Stimulated activated CD4-positive, alpha-beta T cell treated with anti-CD3 and anti-CD28 coated beads, Interleukin-15, amount 100 ng/mL, for 1 hour (primary cell): ENCODE results near the gene MACROD1.

ENCODE experiments used
- DNase-seq, 2 donors: peaks; one replicate each; pipeline ENCODE4 v3.0.0-alpha.2; 2020; ENCODE audit warnings: low read depth in 1 of 2, low spot score in 1 of 2

The MACROD1 gene

GRCh38 chr11:64019106-64020037 is 146.5 kb downstream of the MACROD1 start:
- no peak for DNase-seq

- no peak for DNase-seq
Measured at GRCh38 chr11:64018310-64018709, 147.6 kb downstream of the MACROD1 start.

- DNase-seq = no peak
Measured at GRCh38 chr11:64017945-64018224, 148.0 kb downstream of the MACROD1 start.

DNA sequence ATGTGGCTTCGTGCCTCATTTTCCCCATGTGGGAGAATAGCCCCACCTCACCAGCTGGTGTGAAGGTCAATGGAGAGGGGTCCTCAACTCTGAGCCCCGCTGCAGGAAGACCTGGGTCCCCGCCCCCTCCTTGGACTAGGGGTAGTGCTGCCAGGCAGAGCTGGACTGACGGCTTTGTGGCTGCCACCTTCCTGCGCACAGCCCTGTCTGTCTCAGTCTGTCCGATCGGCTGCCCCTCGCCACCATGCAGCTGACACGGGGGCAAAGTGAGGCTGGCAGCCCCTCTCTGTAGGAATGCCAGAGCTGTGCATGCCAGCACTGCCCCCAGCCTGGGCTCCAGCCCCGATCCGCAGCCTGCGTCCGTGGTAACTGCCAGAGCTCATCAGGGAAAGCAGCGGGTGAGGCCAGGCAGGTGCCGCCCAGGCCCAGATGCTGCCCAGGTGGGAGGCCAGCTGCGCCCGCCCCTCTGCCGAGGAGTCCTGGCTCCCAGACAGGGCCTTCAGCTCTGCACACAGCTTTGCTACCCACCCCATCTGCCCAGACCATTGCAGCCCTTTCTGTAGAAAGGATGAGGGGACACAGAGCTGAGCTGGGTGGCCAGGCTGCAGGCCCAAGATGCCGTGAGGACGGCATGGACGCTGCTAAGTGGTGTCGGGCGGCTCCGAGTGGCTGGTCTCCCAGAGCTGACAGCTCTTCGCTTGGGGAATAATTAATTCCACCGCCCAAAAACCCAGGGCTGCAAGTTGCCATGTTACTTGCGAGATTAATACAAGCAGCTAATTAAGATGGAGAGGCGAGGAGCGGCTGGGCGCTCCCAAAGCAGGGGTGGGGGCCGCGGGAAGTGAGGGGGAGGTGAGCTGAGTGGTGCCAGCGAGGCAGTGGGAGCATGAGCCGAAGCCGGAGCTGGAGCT is 149.7 kb downstream of the MACROD1 start:
- no peak for DNase-seq

DNA sequence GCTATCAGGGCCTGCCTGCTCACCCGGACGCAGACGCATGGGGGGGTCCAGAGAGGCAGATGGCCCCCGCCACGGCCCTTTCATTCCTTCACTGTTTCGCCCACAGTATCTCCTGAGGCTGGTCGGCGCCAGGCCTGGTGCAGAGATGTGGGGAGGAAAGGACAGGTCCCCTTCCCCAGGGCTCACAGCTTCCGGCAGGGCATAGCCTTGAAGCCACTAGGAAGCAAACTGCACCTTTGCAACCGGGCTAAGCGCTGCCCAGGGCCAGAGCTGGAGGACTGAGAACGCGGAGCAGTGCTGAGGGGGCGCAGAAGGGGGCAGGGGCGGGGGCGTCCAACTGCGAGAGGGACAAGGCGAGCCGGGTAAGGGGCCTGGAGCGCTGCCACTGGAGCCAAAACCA is 150.4 kb downstream of the MACROD1 start:
- DNase-seq = no peak

GRCh38 chr11:64014356-64014755 is 151.6 kb downstream of the MACROD1 start:
- DNase-seq = no peak

- DNase-seq = no peak
Measured at GRCh38 chr11:64013141-64013896, 152.6 kb downstream of the MACROD1 start.

DNA sequence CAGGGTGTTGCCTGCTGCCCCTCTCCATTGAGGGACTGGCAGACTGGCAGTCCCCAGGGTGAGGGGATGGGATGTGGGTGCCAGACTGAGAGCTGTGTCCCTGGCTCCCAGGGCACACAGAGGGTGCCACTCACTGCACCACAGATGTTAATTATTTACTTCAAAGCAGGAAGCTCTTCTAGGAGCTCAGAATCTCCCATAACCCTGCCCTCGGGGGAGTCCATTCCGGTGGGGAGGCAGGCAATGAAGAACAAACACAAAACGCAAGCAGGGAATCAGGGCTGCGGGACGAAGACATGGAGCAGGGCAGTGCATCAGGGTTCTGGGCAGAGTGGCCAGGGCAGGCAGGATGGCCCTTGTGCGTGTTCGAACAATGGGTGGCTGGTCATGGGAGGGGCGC is 154.5 kb downstream of the MACROD1 start:
- no peak for DNase-seq

GRCh38 chr11:64010783-64011182 is 155.1 kb downstream of the MACROD1 start:
- no peak for DNase-seq

DNA sequence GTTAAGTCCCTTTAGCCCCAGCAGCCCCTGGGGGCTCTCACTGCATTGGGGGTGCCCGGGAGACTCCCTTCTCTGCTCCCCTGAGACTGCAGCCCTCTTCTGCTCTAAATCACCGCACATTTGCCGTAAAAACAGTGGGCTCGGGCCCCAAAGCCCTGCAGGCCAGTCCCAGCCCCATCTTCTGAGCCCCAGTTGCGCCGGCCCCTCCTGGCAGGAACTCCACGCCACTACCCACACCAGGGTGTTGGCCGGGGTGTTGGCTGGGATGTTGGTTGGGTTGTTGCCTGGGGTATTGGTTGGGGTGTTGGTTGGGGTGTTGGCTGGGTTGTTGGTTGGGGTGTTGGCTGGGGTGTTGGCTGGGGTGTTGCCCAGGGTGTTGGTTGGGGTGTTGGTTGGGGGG is 156.2 kb downstream of the MACROD1 start:
- no peak for DNase-seq

- DNase-seq = no peak
Measured at GRCh38 chr11:64008914-64009633, 156.8 kb downstream of the MACROD1 start.

DNA sequence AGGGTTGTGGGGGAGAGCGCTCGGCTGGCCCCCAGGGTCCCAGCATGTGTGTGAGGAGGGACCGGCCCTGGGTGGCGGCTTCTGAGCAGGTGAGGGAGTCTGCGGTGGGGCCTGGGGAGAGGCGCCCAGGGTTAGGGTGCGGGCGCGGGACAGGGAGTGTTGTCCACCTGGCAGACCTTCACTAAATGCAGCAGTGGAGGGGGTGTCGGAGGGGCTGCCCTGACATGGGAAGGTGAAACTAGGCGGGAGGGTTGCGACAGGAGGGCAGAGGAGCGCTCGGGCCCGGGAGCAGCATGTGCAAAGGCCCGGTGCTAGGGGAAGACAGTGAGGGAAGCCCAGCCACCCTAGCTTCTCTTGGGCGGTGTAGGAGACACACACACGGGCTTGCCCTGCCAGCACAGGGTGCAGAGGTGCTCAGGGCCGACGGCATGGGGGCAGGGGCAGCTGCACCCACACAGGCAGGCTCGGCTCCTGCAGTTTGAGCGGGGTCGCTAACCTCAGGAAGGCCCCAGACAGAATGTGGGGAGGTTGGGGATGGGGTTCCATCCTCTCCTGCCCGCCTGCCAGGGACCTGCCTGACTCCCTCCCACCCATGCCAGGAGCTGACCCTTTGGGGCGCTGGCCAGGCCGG is 157.5 kb downstream of the MACROD1 start:
- no peak for DNase-seq

- DNase-seq = no peak
Measured at GRCh38 chr11:64007629-64008282, 158.2 kb downstream of the MACROD1 start.

GRCh38 chr11:64007160-64007628 is 158.7 kb downstream of the MACROD1 start:
- no peak for DNase-seq

DNA sequence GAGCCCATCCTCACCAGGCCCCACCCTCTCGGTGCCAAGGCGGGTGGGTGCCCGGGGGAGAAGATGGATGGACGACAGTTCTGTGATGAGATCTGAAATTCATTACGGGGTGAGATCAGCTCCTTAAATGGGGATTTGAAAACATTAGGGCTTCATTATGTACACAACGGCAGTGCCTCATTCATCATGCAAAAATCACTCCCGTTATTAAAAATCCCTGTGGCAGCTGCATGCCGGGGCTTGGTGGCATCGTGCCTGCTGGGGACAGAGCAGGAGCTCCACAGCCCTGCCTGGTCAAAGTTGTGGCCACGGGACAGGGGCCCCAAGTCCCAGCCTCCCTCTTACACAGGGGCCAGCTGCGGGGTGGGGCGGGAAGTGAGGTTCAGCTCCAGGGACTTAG is 159.5 kb downstream of the MACROD1 start:
- no peak for DNase-seq

- DNase-seq = no peak
Measured at GRCh38 chr11:64005691-64006090, 160.2 kb downstream of the MACROD1 start.

DNA sequence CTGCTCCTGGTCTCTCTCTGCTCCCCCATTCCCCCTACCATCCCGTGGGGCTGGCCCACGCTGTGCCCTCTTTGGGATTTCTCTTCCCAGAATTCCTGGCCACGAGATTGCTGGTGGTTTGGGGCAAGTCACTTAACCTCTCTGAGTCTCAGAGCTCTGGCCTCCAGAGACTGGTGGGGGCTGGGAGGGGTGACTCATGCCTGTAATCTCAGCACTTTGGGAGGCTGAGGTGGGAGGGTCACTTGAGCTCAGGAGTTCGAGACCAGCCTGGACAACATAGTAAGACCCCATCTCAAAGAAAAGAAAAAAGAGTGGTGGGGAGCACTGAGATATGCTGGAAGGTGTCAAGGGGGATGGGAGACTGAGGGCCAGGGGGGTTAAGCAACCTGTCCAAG is 161.3 kb downstream of the MACROD1 start:
- DNase-seq = no peak

- no peak for DNase-seq
Measured at GRCh38 chr11:64003807-64004589, 161.9 kb downstream of the MACROD1 start.
